ENCODE measurements around the gene ENPP6. TPM values are rescaled to one million over a fixed set of nuclear protein-coding genes. Genes with fewer than 3 reads are reported as not detected.

The ENPP6 gene
- total and polyA plus RNA-seq, 4 donors = 0.02 to 0.37 (median 0.10) TPM

- no peaks in the 10 kb centered on the region for H3K9me3 ChIP-seq (ENCODE audit: control insufficient read depth in 4 of 4, insufficient read depth in 3 of 4, low read length in 3 of 4)
- no peaks in the 10 kb centered on the region for H3K36me3 ChIP-seq (ENCODE audit: control insufficient read depth in 4 of 4, insufficient read depth in 4 of 4, low read length in 4 of 4)
- ATAC-seq (ENCODE audit: insufficient read depth, low FRiP score) (no peak), DNase-seq (no peak)
- H3K27ac ChIP-seq (ENCODE audit: low read depth in 1 of 2, low read length in 1 of 2) = no peak overlapping the region
- peaks cover 0 to 2% (median 0%) of the 10 kb centered on the region in 5 donors for H3K4me1 ChIP-seq (ENCODE audit: control insufficient read depth in 5 of 5, insufficient read depth in 5 of 5, low read length in 5 of 5)
- H3K9ac ChIP-seq (ENCODE audit: insufficient read depth in 1 of 2, low read length in 2 of 2) = no peak overlapping the region
- H3K27me3 ChIP-seq (ENCODE audit: control insufficient read depth in 3 of 3, insufficient read depth in 3 of 3, low read length in 2 of 3) = no peaks in the 10 kb centered on the region
- no peak overlapping the region for H3K4me3 ChIP-seq
- no peak for TF ChIP-seq CTCF (IDR thresholded peaks at IDR 0.05; ENCODE audit: control extremely low read depth, extremely low read depth)
- 38 to 59% methylated on average over 5 of the region's 5 CpGs for WGBS, 2 donors
These were observed 43.6 kb upstream of the ENPP6 start for GRCh38 chr4:184261246-184261645.

GRCh38 chr4:184259866-184260265, 42.2 kb upstream of the ENPP6 start:
- H3K4me1 ChIP-seq (ENCODE audit: control insufficient read depth in 5 of 5, insufficient read depth in 5 of 5, low read length in 5 of 5) = peaks cover 0 to 2% (median 0%) of the 10 kb centered on the region in 5 donors
- WGBS, 2 donors = 50 to 51% methylated on average over 6 of the region's 6 CpGs
- ATAC-seq (ENCODE audit: insufficient read depth, low FRiP score) (no peak), DNase-seq (no peak)
- no peak overlapping the region for H3K27ac ChIP-seq (ENCODE audit: low read depth in 1 of 2, low read length in 1 of 2)
- no peaks in the 10 kb centered on the region for H3K27me3 ChIP-seq (ENCODE audit: control insufficient read depth in 3 of 3, insufficient read depth in 3 of 3, low read length in 2 of 3)
- no peaks in the 10 kb centered on the region for H3K36me3 ChIP-seq (ENCODE audit: control insufficient read depth in 4 of 4, insufficient read depth in 4 of 4, low read length in 4 of 4)
- H3K9me3 ChIP-seq (ENCODE audit: control insufficient read depth in 4 of 4, insufficient read depth in 3 of 4, low read length in 3 of 4) = no peaks in the 10 kb centered on the region
- H3K9ac ChIP-seq (ENCODE audit: insufficient read depth in 1 of 2, low read length in 2 of 2) = no peak overlapping the region
- no peak for TF ChIP-seq CTCF (IDR thresholded peaks at IDR 0.05; ENCODE audit: control extremely low read depth, extremely low read depth)
- no peak overlapping the region for H3K4me3 ChIP-seq

GRCh38 chr4:184259081-184259480, 41.4 kb upstream of the ENPP6 start:
- no peak for DNase-seq
- TF ChIP-seq CTCF (IDR thresholded peaks at IDR 0.05; ENCODE audit: control extremely low read depth, extremely low read depth) = no peak
- Histone ChIP-seq H3K4me1 (ENCODE audit: control insufficient read depth in 5 of 5, insufficient read depth in 5 of 5, low read length in 5 of 5) (peaks cover 0 to 2% (median 0%) of the 10 kb centered on the region in 5 donors), H3K27ac (ENCODE audit: low read depth in 1 of 2, low read length in 1 of 2) (no peak overlapping the region), H3K36me3 (ENCODE audit: control insufficient read depth in 4 of 4, insufficient read depth in 4 of 4, low read length in 4 of 4) (no peaks in the 10 kb centered on the region), H3K27me3 (ENCODE audit: control insufficient read depth in 3 of 3, insufficient read depth in 3 of 3, low read length in 2 of 3) (no peaks in the 10 kb centered on the region), H3K9me3 (ENCODE audit: control insufficient read depth in 4 of 4, insufficient read depth in 3 of 4, low read length in 3 of 4) (no peaks in the 10 kb centered on the region), H3K4me3 (no peak overlapping the region), H3K9ac (ENCODE audit: insufficient read depth in 1 of 2, low read length in 2 of 2) (no peak overlapping the region)
- no peak for ATAC-seq (ENCODE audit: insufficient read depth, low FRiP score)
- WGBS, 2 donors = 85 to 86% methylated on average over 3 of the region's 3 CpGs
